Heart left ventricle (tissue), 13 donors: ENCODE data around the gene C6orf58.

Experiments used
- CTCF ChIP-seq, 12 donors: fragments of 200-600 bp; sonication (generic) in 4 of 12; IDR thresholded peaks; one replicate each; pipeline versions ENCODE4 v1.5.0 to v1.8.0; 2018 to 2022; ENCODE audit warnings: antibody characterized with exemption in 12 of 12, mild to moderate bottlenecking in 5 of 12
- POLR2A ChIP-seq, 2 donors: fragments of 450-650 bp; IDR thresholded peaks; one replicate each; pipeline ENCODE4 v1.6.1; 2017; ENCODE audit warnings: antibody characterized with exemption in 2 of 2, mild to moderate bottlenecking in 2 of 2, moderate library complexity in 2 of 2
- donor health status: ischemic (EF 13 %, LVEDD 7.1; RV severe dilation, severe dysfunction).
- donor health status: DM: no; HTN: yes; CAD: no.
- donor health status: DM: no; HTN: no; CAD: no.
- donor health status: ischemic (EF 25% LVEDD 6.9; RV normal size, moderate dysfunction).
- donor health status: ischemic (EF 25% LVEDD 5.7; RV mildly dilated, moderate dysfunction).
- donor health status: ischemic (EF 35%, LVEDD 5.7; RV mildly dilated, moderate dysfunction).
- donor health status: nonischemic (EF 11% LVEDD 7.7; RV severe dilation, severe dysfunction).
- donor health status: DM: yes; HTN: yes; CAD: no.
- donor health status: PGD.
- donor health status: ischemic (EF 29% LVEDD 5.4; RV normal size, mild dysfunction).
- donor health status: nonischemic (EF 23%, LVEDD 6.1; RV moderate dilation, normal function).

GRCh38 chr6:127592964-127593363, 16.0 kb downstream of the C6orf58 start:
- TF ChIP-seq CTCF (IDR thresholded peaks at IDR 0.05) (no peak), POLR2A (IDR thresholded peaks at IDR 0.05) (no peak)
